PC-3 (cell line): ENCODE results near the gene TNFAIP3. TPM values are rescaled to one million over a fixed set of nuclear protein-coding genes. Genes with fewer than 3 reads are reported as not detected.

Experiments
- ATAC-seq: fragments of 200-7000 bp; cut with Tn5 transposase; 2 replicates; pipeline ENCODE4 v1.9.1; 2020; ENCODE audit warnings: mild to moderate bottlenecking, moderate library complexity
- BruUV-seq: library from RNA; stranded (reverse); fragments of 400-500 nt; replicated peaks from 2 replicates; lab custom pipeline; 2021; lab: Mats Ljungman, UMichigan
- CTCF ChIA-PET: fragments of 300-600 bp; sonication (Branson Sonifier 250); formaldehyde crosslinking; loops from one replicate; lab custom pipeline; 2022; ENCODE audit warnings: antibody characterized with exemption; lab: Charles Lee
- POLR2A ChIA-PET: fragments of 300-600 bp; sonication (Branson Sonifier 250); formaldehyde crosslinking; loops from one replicate; lab custom pipeline; 2022; ENCODE audit warnings: antibody characterized with exemption; ENCODE audit not compliant: unreplicated experiment; lab: Charles Lee
- DNase-seq: peaks from one replicate; pipeline ENCODE4 v3.0.0-alpha.2; 2015
- H2AFZ ChIP-seq: fragments of 300-600 bp; sonication (generic); 2 replicates; pipeline ENCODE4 v1.6.0; 2016; ENCODE audit warnings: antibody characterized with exemption, low read length
- H3F3A ChIP-seq: fragments of 300-600 bp; sonication (generic); one replicate; pipeline ENCODE4 v1.6.0; 2017; ENCODE audit warnings: antibody characterized with exemption, low read length, control low read depth, mild to moderate bottlenecking; ENCODE audit not compliant: unreplicated experiment
- H3K27ac ChIP-seq: fragments of 300-600 bp; sonication (generic); 2 replicates; pipeline ENCODE4 v1.5.1; 2016; ENCODE audit warnings: mild to moderate bottlenecking, low read length
- H3K27me3 ChIP-seq: fragments of 300-600 bp; sonication (generic); 2 replicates; pipeline ENCODE4 v1.6.1; 2016; ENCODE audit warnings: low read length, mixed read lengths
- H3K36me3 ChIP-seq: fragments of 300-600 bp; sonication (generic); 2 replicates; pipeline ENCODE4 v1.6.1; 2016; ENCODE audit warnings: low read depth, mixed run types, low read length, mixed read lengths
- H3K4me1 ChIP-seq: fragments of 300-600 bp; sonication (generic); 2 replicates; pipeline ENCODE4 v1.5.1; 2016; ENCODE audit warnings: low read length; ENCODE audit not compliant: insufficient read depth
- H3K4me2 ChIP-seq: fragments of 300-600 bp; sonication (generic); 2 replicates; pipeline ENCODE4 v1.6.0; 2016; ENCODE audit warnings: low read length
- H3K4me3 ChIP-seq: fragments of 300-600 bp; sonication (generic); 2 replicates; pipeline ENCODE4 v1.5.1; 2016; ENCODE audit warnings: mild to moderate bottlenecking, low read length, mixed read lengths
- H3K79me2 ChIP-seq: fragments of 300-600 bp; sonication (generic); 2 replicates; pipeline ENCODE4 v1.6.1; 2017; ENCODE audit warnings: low read length, mixed read lengths
- H3K9ac ChIP-seq: fragments of 300-600 bp; sonication (generic); 2 replicates; pipeline ENCODE4 v1.6.0; 2016; ENCODE audit warnings: mild to moderate bottlenecking, low read length
- H3K9me2 ChIP-seq: fragments of 300-600 bp; sonication (generic); replicated peaks from 2 replicates; pipeline ENCODE4 v1.6.1; 2016; ENCODE audit warnings: mixed run types, low read length, mixed read lengths
- H3K9me3 ChIP-seq: fragments of 300-600 bp; sonication (generic); 2 replicates; pipeline ENCODE4 v1.6.1; 2016; ENCODE audit warnings: low read length, mixed read lengths
- H4K20me1 ChIP-seq: fragments of 300-600 bp; sonication (generic); 2 replicates; pipeline ENCODE4 v1.6.1; 2016; ENCODE audit warnings: low read length, mixed read lengths
- EZH2 ChIP-seq: fragments of 300-600 bp; sonication (generic); IDR thresholded peaks from one replicate; pipeline ENCODE4 v1.6.1; 2017; ENCODE audit warnings: antibody characterized with exemption, mild to moderate bottlenecking, low read length; ENCODE audit not compliant: unreplicated experiment
- EZH2phosphoT487 ChIP-seq: fragments of 300-600 bp; sonication (generic); IDR thresholded peaks from 2 replicates; pipeline ENCODE4 v1.6.1; 2018; ENCODE audit warnings: mild to moderate bottlenecking, antibody characterized with exemption, low read length, borderline replicate concordance
- intact Hi-C: fragments of 100-400 bp; cut with micrococcal nuclease; formaldehyde crosslinking; loops from 2 replicates; pipeline ENCODE4 v1.9.0; 2023
- total RNA-seq: library from RNA; depleted of rRNA; stranded (reverse); fragments of >200 nt; gene quantifications from 2 replicates; pipeline ENCODE4 v1.2.3, GENCODE V29; 2014
- TF ChIP-seq, protein P1 (sequence below): fragments of 300-600 bp; sonication (generic); conservative IDR thresholded peaks from 2 replicates; pipeline ENCODE4 v1.5.1; 2017; ENCODE audit warnings: antibody characterized with exemption, low read depth, mild to moderate bottlenecking, low read length

The TNFAIP3 gene
- total RNA-seq, 1 experiment from 2014 or later: 21.9 TPM

DNA sequence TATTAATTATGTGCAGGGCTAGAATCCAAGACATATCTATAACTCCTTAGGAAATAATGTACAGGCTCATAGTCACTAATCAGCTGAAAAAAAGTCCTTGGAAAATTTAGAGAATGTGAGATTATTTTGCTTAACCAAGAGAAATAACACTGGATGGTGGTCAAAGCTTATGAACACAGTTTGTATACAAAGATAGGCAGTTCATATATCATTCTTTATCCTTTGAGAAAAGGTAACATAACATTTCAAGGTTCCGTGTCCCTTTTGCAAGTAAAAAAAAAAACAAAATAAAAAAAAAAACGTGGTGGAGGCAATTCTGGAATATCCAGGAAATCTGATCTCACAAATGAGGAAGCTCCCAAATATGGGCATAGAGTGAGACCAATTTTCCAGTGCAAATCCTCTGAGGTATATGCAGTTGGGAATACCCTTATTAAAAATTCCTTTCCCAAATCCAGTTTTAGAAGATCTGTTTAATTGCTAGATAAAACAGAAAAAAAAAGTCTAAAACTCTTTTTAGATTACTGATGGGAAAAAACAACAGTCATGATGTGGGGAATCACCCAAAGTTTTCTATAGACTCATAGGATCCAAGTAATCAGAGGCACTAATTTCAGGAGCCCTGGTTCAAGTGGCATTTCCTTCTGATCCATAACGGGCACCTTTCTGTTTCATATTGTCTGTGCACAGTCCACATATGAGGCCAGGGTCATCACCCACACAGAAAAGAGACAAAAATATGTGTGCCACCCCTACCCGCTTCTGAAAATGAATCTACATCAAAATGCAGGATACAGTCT lies 17.7 kb upstream of the TNFAIP3 start:
- Histone ChIP-seq H3K36me3 (no peaks in the 10 kb centered on the region), H3K79me2 (no peaks in the 10 kb centered on the region), H3K4me1 (peaks cover 32% of the 10 kb centered on the region), H3K9me2 (no peaks in the 10 kb centered on the region), H4K20me1 (no peaks in the 10 kb centered on the region), H3K27ac (no peak overlapping the region), H3K27me3 (no peaks in the 10 kb centered on the region), H2AFZ (no peak overlapping the region), H3K4me3 (no peak overlapping the region), H3K4me2 (no peak overlapping the region), H3K9ac (no peak overlapping the region), H3F3A (no peaks in the 10 kb centered on the region), H3K9me3 (no peaks in the 10 kb centered on the region)
- intact Hi-C loops: no loop called here
- BruUV-seq: no TSS peak
- ATAC-seq (no peak), DNase-seq (no peak)
- CTCF ChIA-PET: no interaction called here
- TF ChIP-seq EZH2: no peak
- POLR2A ChIA-PET: no interaction called here

DNA sequence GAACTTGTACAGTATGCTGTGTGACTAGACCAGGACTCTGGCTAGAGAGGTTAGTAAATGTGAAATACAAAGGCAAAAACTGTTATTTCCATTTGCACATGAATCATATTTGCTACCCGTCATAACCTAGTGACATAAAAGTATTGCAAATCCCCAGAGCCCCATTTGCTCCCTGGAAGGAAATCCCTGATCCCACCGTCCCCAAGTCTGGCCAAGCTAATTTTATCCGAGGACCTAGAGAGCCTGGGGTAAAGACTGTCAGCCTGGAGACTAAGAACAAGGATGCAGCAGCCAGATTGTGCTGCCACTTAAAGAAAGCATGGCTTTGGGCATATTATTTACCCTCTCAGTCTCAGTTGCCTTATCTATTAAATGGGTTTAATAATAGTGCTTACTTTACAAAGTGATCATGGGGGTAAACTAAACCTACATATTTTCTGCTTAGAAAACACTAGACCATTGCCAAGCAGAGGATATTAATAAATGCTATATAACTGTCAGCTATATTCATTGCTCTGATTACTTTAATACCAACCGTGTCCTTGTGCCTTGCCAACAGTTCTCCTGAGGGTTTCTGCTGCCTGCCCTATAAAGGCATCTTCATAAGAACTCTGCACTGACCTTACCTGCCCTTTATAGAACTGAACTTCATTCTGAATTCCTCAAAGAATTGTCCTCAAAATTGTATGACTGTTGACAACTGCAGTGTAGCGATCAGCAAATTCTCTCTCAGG lies 16.9 kb upstream of the TNFAIP3 start:
- Histone ChIP-seq H3K9me2 (no peaks in the 10 kb centered on the region), H3K9ac (no peak overlapping the region), H4K20me1 (no peaks in the 10 kb centered on the region), H3K4me2 (no peak overlapping the region), H2AFZ (no peak overlapping the region), H3F3A (no peaks in the 10 kb centered on the region), H3K36me3 (no peaks in the 10 kb centered on the region), H3K27me3 (no peaks in the 10 kb centered on the region), H3K9me3 (no peaks in the 10 kb centered on the region), H3K4me3 (no peak overlapping the region), H3K4me1 (peaks cover 32% of the 10 kb centered on the region), H3K27ac (no peak overlapping the region), H3K79me2 (no peaks in the 10 kb centered on the region)
- ATAC-seq (no peak), DNase-seq (no peak)
- CTCF ChIA-PET: no interaction called here
- intact Hi-C loops: loop anchor here (10.0 kb wide), 1 partner anchor 255 kb away; the partner anchor contains the start of gene PERP
- TF ChIP-seq EZH2phosphoT487: no peak
- TF ChIP-seq, protein P1, sequence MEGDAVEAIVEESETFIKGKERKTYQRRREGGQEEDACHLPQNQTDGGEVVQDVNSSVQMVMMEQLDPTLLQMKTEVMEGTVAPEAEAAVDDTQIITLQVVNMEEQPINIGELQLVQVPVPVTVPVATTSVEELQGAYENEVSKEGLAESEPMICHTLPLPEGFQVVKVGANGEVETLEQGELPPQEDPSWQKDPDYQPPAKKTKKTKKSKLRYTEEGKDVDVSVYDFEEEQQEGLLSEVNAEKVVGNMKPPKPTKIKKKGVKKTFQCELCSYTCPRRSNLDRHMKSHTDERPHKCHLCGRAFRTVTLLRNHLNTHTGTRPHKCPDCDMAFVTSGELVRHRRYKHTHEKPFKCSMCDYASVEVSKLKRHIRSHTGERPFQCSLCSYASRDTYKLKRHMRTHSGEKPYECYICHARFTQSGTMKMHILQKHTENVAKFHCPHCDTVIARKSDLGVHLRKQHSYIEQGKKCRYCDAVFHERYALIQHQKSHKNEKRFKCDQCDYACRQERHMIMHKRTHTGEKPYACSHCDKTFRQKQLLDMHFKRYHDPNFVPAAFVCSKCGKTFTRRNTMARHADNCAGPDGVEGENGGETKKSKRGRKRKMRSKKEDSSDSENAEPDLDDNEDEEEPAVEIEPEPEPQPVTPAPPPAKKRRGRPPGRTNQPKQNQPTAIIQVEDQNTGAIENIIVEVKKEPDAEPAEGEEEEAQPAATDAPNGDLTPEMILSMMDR: no peak
- no peak for TF ChIP-seq EZH2
- no TSS peak for BruUV-seq
- POLR2A ChIA-PET: no interaction called here

DNA sequence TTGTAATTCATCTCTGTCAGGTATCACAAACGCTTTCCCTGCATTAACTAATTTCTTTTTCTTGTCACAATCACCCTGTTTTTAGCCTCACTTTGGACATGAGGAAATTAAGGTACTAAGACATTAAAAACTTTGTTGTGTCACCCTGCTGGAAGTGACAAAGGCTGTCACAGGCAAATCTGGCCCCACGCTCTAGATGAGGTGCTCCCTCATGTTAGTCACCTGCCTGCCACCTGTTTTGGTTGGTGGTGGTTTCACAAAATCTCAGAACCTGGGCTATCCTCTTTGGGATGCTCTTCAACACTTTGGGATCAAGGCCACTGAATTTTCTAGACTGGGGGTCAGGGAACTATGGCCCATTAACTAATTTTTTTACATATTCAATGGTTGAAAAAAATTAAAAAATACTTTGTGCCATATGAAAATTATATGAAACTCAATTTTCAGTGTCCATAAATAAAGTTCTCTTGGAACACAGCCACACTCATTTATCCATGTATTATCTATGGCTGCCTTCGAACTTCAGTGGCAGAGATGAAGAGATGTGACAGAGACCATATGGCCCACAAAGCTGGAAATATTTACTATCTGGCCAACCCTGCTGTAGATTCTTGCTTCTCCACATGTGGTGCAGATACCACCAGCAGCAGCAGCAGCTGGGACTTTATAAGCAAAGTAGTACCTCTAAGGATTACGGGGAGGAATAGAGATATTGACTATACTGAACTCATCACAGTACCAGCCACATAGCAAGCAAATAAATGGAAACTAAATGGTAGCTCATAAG lies 16.1 kb upstream of the TNFAIP3 start:
- Histone ChIP-seq H3K79me2 (no peaks in the 10 kb centered on the region), H3K4me3 (no peak overlapping the region), H3K4me1 (peaks cover 32% of the 10 kb centered on the region), H3F3A (no peaks in the 10 kb centered on the region), H3K9me2 (no peaks in the 10 kb centered on the region), H3K4me2 (no peak overlapping the region), H2AFZ (no peak overlapping the region), H4K20me1 (no peaks in the 10 kb centered on the region), H3K27me3 (no peaks in the 10 kb centered on the region), H3K36me3 (no peaks in the 10 kb centered on the region), H3K27ac (peak overlapping the region; percentile 31; the same call in 1 of the 2 replicates), H3K9me3 (no peaks in the 10 kb centered on the region), H3K9ac (no peak overlapping the region)
- TF ChIP-seq EZH2phosphoT487: no peak
- TF ChIP-seq, protein P1: no peak
- no peak for TF ChIP-seq EZH2
- intact Hi-C loops: loop anchor here (10.0 kb wide), 1 partner anchor 254 kb away; the partner anchor contains the start of gene PERP
- no TSS peak for BruUV-seq
- ATAC-seq (no peak), DNase-seq (no peak)
- CTCF ChIA-PET: no interaction called here
- POLR2A ChIA-PET: interaction anchor here (0.6 kb wide), 1 partner anchor 143 kb away, joined by 3 read pairs; no protein-coding TSS in a partner anchor
